HG03571 (cell line): ENCODE measurements around the gene TOMM6.
"Not testable (repeated sequence)": the region's sequence is repeated elsewhere in the genome, so short reads cannot be mapped to it uniquely, and the experiment has no call there.

ENCODE experiments used
- ATAC-seq: cut with Tn5 transposase; IDR thresholded peaks from one replicate; pipeline ENCODE4 v1.9.1; 2021; ENCODE audit not compliant: unreplicated experiment

Gene TOMM6

GRCh38 chr6:41759905-41760579 lies 27.5 kb upstream of the TOMM6 start:
- ATAC-seq: no peak

- no peak for ATAC-seq
Measured at GRCh38 chr6:41763470-41763869, 24.0 kb upstream of the TOMM6 start.

GRCh38 chr6:41766043-41766664 lies 21.3 kb upstream of the TOMM6 start:
- not testable (repeated sequence) for ATAC-seq

GRCh38 chr6:41767112-41767833 lies 20.2 kb upstream of the TOMM6 start:
- no peak for ATAC-seq

GRCh38 chr6:41768545-41769308 lies 18.8 kb upstream of the TOMM6 start:
- ATAC-seq: no peak

GRCh38 chr6:41769376-41769775 lies 18.1 kb upstream of the TOMM6 start:
- ATAC-seq: no peak

GRCh38 chr6:41770381-41771057 lies 17.0 kb upstream of the TOMM6 start:
- no peak for ATAC-seq

- no peak for ATAC-seq
Measured at GRCh38 chr6:41771058-41771983, 16.2 kb upstream of the TOMM6 start.

- no peak for ATAC-seq
Measured at GRCh38 chr6:41774841-41775240, 12.7 kb upstream of the TOMM6 start.

GRCh38 chr6:41775293-41775882 lies 12.1 kb upstream of the TOMM6 start:
- ATAC-seq: no peak

- no peak for ATAC-seq
Measured at GRCh38 chr6:41777551-41778285, 9.8 kb upstream of the TOMM6 start.

- no peak for ATAC-seq
Measured at GRCh38 chr6:41778895-41779294, 8.6 kb upstream of the TOMM6 start.

- no peak for ATAC-seq
Measured at GRCh38 chr6:41779336-41779735, 8.2 kb upstream of the TOMM6 start.

- peak; percentile 95 for ATAC-seq
Measured at GRCh38 chr6:41779788-41780550, 7.5 kb upstream of the TOMM6 start, which contains the start of gene FRS3. Gene FRS3 (minus strand): TSS chr6:41779900. CDS start chr6:41776987, 2,913 bp downstream.

- no peak for ATAC-seq
Measured at GRCh38 chr6:41780551-41781365, 6.7 kb upstream of the TOMM6 start, which contains the start of gene PRICKLE4. Gene PRICKLE4 (plus strand): TSS chr6:41780782. CDS start chr6:41783474, 2,692 bp downstream.

- no peak for ATAC-seq
Measured at GRCh38 chr6:41781366-41781730, 6.1 kb upstream of the TOMM6 start.
